Spinal cord (tissue), 10 donors: Measurements from ENCODE around the gene MRNIP. TPM values are rescaled to one million over a fixed set of nuclear protein-coding genes. Genes with fewer than 3 reads are reported as not detected.

Experiments
- DNase-seq, 6 donors: peaks; one replicate each; pipeline versions ENCODE4 v3.0.0 to v3.0.0-alpha.2; 2013 to 2015; ENCODE audit warnings: low spot score in 6 of 6, low read depth in 4 of 6
- H3K27ac ChIP-seq: one replicate; pipeline ENCODE4 v1.5.1; 2013; ENCODE audit warnings: low read depth, low read length, control low read depth
- H3K27me3 ChIP-seq: one replicate; pipeline ENCODE4 v1.6.1; 2013; ENCODE audit warnings: low read length; ENCODE audit not compliant: control insufficient read depth, insufficient read depth
- H3K36me3 ChIP-seq: one replicate; pipeline ENCODE4 v1.6.1; 2013; ENCODE audit warnings: low read length; ENCODE audit not compliant: control insufficient read depth, insufficient read depth
- H3K4me1 ChIP-seq: one replicate; pipeline ENCODE4 v1.6.1; 2013; ENCODE audit warnings: low read length; ENCODE audit not compliant: control insufficient read depth, insufficient read depth
- H3K4me3 ChIP-seq: one replicate; pipeline ENCODE4 v1.5.1; 2013; ENCODE audit warnings: low read depth, low read length, control low read depth
- H3K9me3 ChIP-seq: one replicate; pipeline ENCODE4 v1.6.1; 2013; ENCODE audit warnings: low read length; ENCODE audit not compliant: control insufficient read depth, insufficient read depth
- WGBS: methylation state at CpG from one replicate; pipeline ENCODE4 v1.1.5; 2013; ENCODE audit warnings: missing lambda C conversion rate; ENCODE audit not compliant: insufficient coverage; 5-methylcytosine and 5-hydroxymethylcytosine counted together
- polyA plus RNA-seq, 2 donors: library from polyadenylated mRNA; unstranded; fragments of 120-200 nt; gene quantifications; one replicate each; pipeline ENCODE4 v1.2.1, GENCODE V29; 2013; ENCODE audit not compliant: insufficient read length in 2 of 2
- total RNA-seq, 2 donors: library from RNA; depleted of rRNA in 1 of 2; stranded (reverse); fragments of 120-200 nt in 1 of 2; fragments of >200 nt in 1 of 2; gene quantifications; one replicate each; pipeline versions ENCODE4 v1.2.3 to v1.2.4, GENCODE V29; 2013 to 2014
- donor health status: healthy.

MRNIP gene
- total and polyA plus RNA-seq, 4 donors, result 26.3 to 53.9 (median 42.3) TPM

DNA sequence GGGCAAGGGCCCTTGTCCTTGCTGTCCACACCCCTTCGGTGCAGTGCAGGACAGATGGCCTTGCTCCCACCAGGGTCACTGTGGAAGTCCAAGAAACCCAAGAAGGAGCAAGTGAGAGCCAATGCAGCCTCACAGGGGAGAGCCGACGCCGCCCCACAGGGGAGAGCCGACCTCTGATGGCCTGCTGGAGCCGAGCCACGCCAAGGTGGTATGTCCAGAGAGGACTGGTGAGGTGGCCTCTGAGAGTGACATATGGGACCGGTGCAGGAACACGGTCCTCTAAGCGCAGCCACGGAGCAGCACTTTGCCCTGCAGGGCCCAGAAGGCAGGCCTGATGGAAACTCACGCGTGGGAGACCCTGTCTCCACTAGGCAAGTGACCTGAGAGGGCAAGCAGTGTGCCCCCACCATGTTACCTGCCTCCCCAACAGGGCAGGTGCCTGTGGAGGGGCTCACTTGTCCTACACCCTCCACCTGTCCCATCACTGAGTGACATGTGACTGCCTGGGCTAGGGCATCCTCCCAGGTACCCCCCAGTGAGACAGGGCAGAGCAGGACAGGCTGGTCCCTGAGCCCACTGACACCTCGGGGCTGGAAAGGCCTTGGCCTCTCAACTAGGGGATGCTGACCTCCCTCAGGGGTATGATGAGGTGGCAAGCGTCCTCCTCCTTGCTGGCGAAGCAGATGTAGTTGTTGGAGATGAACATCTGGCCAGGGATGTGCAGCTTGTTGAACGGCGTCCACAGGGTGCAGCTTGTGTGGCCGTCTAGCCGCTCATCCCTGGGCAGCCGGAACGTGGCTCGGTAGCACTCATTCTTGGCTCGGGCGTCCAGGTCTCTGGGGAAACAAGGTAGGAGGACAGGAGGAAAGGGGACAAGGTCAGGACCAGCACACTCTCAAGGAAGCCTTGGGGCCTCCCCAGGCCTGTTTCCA lies 32.4 kb upstream of the MRNIP start:
- no peak for DNase-seq
- 96% methylated on average over 25 of the region's 25 CpGs for WGBS
- no peaks in the 10 kb centered on the region for H3K27me3 ChIP-seq

DNA sequence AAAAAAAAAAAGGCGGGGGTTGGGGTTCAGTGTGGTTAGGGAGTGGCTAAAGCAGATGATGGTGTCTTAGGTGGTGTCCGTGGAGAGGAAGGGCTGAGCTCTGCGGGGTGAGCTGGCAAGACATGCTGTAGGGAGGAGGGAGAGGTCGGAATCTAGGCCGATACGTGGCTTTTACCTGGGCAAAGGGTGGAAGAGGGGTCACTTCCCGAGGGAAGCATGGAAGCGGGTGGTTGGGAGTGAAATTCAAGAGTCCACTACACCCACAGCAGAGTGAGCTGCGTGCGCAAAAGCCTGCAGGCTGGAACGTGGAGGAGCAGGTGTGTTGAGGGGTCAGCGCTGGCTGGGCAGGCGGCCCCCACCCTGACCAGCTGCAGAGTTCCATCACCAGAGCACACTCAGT lies 31.3 kb upstream of the MRNIP start:
- no peak for DNase-seq
- H3K4me3 ChIP-seq, result no peak overlapping the region
- 93% methylated on average over 10 of the region's 13 CpGs for WGBS
- H3K27ac ChIP-seq, result no peak overlapping the region
- no peaks in the 10 kb centered on the region for H3K4me1 ChIP-seq
- H3K9me3 ChIP-seq, result no peaks in the 10 kb centered on the region
- peaks cover 99% of the 10 kb centered on the region for H3K36me3 ChIP-seq
- no peaks in the 10 kb centered on the region for H3K27me3 ChIP-seq

More for the DNA sequence above, 32.4 kb upstream of the MRNIP start:
- Histone ChIP-seq H3K9me3 (no peaks in the 10 kb centered on the region), H3K27ac (no peak overlapping the region), H3K4me1 (no peaks in the 10 kb centered on the region), H3K4me3 (no peak overlapping the region), H3K36me3 (peaks cover 95% of the 10 kb centered on the region)

DNA sequence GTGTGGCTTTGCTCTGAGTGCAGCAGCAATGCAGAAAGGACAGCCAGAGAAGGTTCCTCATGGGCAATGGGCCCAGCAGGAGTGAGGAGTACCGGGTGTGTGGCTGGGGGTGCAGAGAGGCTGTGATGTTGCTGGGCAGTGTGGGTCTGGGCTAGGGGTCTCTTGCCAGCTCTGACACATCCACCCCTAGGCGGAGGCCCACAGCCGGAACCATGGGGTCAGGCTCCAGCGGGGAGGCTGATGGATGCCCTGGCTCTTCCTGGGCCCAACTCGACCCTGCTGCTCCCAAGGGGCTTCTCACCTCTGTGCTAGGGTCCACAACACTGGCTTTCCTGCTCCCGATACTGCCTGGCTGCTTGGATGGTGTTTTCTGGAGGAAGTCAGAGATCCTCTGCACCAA lies 29.2 kb upstream of the MRNIP start:
- 95% methylated on average over 6 of the region's 6 CpGs for WGBS
- Histone ChIP-seq H3K4me1 (no peaks in the 10 kb centered on the region), H3K27ac (no peak overlapping the region), H3K27me3 (no peaks in the 10 kb centered on the region), H3K9me3 (peaks cover 6% of the 10 kb centered on the region), H3K36me3 (peaks cover 92% of the 10 kb centered on the region), H3K4me3 (no peak overlapping the region)
- DNase-seq, result no peak

DNA sequence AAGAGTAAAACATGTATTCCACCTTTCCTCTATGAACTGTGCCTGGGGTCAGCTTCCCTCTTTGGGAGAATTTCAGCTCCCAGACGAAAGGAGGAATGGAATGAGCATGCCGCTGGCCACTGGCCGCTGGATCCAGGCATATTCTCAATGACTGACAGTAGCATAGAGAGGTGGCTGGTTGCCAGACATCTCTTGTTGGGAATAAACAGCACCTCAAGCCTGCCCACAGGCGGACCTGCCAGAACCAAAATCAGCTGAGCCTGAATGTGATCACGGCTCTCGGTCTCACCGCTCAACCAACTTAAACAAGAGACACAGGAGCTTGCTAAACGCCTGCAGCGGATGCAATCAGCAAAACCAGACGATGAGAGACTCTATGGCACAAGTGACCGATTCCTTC lies 28.5 kb upstream of the MRNIP start:
- DNase-seq, result no peak
- H3K4me3 ChIP-seq, result no peak overlapping the region
- 95% methylated on average over 11 of the region's 11 CpGs for WGBS
- H3K4me1 ChIP-seq, result no peaks in the 10 kb centered on the region
- H3K27ac ChIP-seq, result no peak overlapping the region
- no peaks in the 10 kb centered on the region for H3K27me3 ChIP-seq
- H3K36me3 ChIP-seq, result peaks cover 89% of the 10 kb centered on the region
- peaks cover 7% of the 10 kb centered on the region for H3K9me3 ChIP-seq

- 79% methylated on average over 8 of the region's 14 CpGs for WGBS
- Histone ChIP-seq H3K27ac (no peak overlapping the region), H3K27me3 (no peaks in the 10 kb centered on the region), H3K9me3 (peaks cover 7% of the 10 kb centered on the region), H3K4me1 (no peaks in the 10 kb centered on the region), H3K4me3 (no peak overlapping the region), H3K36me3 (peaks cover 85% of the 10 kb centered on the region)
- DNase-seq, result no peak
Observed at GRCh38 chr5:179886190-179886911, 27.7 kb upstream of the MRNIP start.

DNA sequence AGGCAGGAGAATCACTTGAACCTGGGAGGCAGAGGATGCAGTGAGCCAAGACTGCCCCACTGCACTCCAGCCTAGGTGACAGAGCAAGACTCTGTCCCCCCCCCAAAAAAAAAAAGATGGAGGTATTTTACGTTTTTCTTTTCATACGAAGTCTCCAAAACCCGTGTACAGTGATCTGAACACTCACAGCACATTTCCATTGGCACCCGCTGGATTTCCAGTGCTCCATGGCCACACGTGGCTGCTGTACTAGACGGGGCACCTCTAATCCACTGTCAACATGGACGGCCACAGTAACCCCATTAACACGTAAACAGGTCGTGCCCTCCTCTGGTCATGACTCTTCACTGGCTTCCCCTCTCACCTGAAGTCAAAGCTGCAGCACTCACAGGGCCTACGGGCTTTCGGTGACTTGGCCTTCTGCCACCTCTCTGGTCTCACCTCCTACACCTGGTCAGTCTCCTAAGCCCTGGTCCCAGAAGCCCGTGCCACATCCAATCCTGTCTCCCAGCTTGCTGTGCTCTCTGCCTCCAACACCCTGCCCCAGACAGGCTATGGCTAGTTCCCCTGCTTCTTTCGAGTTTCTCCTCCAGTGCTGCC lies 27.0 kb upstream of the MRNIP start:
- H3K4me1 ChIP-seq, result no peaks in the 10 kb centered on the region
- no peak overlapping the region for H3K27ac ChIP-seq
- H3K36me3 ChIP-seq, result peaks cover 85% of the 10 kb centered on the region
- H3K4me3 ChIP-seq, result no peak overlapping the region
- DNase-seq, result no peak
- 94% methylated on average over 12 of the region's 13 CpGs for WGBS
- H3K9me3 ChIP-seq, result peaks cover 7% of the 10 kb centered on the region
- H3K27me3 ChIP-seq, result no peaks in the 10 kb centered on the region

- peaks cover 85% of the 10 kb centered on the region for H3K36me3 ChIP-seq
- H3K4me1 ChIP-seq, result no peaks in the 10 kb centered on the region
- DNase-seq, result no peak
- H3K9me3 ChIP-seq, result peaks cover 7% of the 10 kb centered on the region
- H3K4me3 ChIP-seq, result no peak overlapping the region
- H3K27me3 ChIP-seq, result no peaks in the 10 kb centered on the region
- H3K27ac ChIP-seq, result no peak overlapping the region
- no CpG with 5 or more reads among the region's 3 CpGs for WGBS
Observed at GRCh38 chr5:179883163-179883562, 24.5 kb upstream of the MRNIP start.

- H3K27ac ChIP-seq, result no peak overlapping the region
- DNase-seq, result no peak
- no peaks in the 10 kb centered on the region for H3K27me3 ChIP-seq
- H3K4me1 ChIP-seq, result no peaks in the 10 kb centered on the region
- peaks cover 83% of the 10 kb centered on the region for H3K36me3 ChIP-seq
- H3K9me3 ChIP-seq, result peaks cover 7% of the 10 kb centered on the region
- 100% methylated on average over 3 of the region's 4 CpGs for WGBS
- no peak overlapping the region for H3K4me3 ChIP-seq
Observed at GRCh38 chr5:179882338-179882737, 23.7 kb upstream of the MRNIP start.

- Histone ChIP-seq H3K4me3 (no peak overlapping the region), H3K36me3 (peaks cover 83% of the 10 kb centered on the region), H3K9me3 (peaks cover 7% of the 10 kb centered on the region), H3K27ac (no peak overlapping the region), H3K4me1 (no peaks in the 10 kb centered on the region), H3K27me3 (no peaks in the 10 kb centered on the region)
- no peak for DNase-seq
- WGBS, result 87% methylated on average over 24 of the region's 25 CpGs
Observed at GRCh38 chr5:179880848-179881590, 22.4 kb upstream of the MRNIP start.
